Motor neuron (in vitro differentiated cells): ENCODE measurements around the gene RAB3D. TPM values are rescaled to one million over a fixed set of nuclear protein-coding genes. Genes with fewer than 3 reads are reported as not detected.
"Not testable (repeated sequence)": the region's sequence is repeated elsewhere in the genome, so short reads cannot be mapped to it uniquely, and the experiment has no call there.

Experiments used
- ATAC-seq, 8 experiments: fragments of 200-7000 bp; cut with Tn5 transposase; replicated peaks in 6 of 8; 2 replicates each; pipeline ENCODE4 v1.8.0; 2021; ENCODE audit warnings: mild to moderate bottlenecking in 8 of 8, moderate library complexity in 8 of 8
- H3K27ac ChIP-seq, 2 donors: fragments of 250-450 bp; sonication (Bioruptor Pico); 2 replicates each; pipeline ENCODE4 v1.9.0; 2021; ENCODE audit warnings: antibody characterized with exemption in 2 of 2, mild to moderate bottlenecking in 2 of 2, moderate library complexity in 1 of 2
- H3K4me1 ChIP-seq, 2 donors: fragments of 250-450 bp; sonication (Bioruptor Pico); replicated peaks in 1 of 2; 2 replicates each; pipeline ENCODE4 v1.6.1; 2021; ENCODE audit warnings: antibody characterized with exemption in 2 of 2, mild to moderate bottlenecking in 2 of 2, moderate library complexity in 1 of 2
- H3K4me3 ChIP-seq, 5 donors: fragments of 250-450 bp; sonication (Bioruptor Pico); 2 replicates each; pipeline ENCODE4 v1.9.0; 2021; ENCODE audit warnings: antibody characterized with exemption in 5 of 5, mild to moderate bottlenecking in 5 of 5, moderate library complexity in 4 of 5
- WGBS, 10 experiments: fragments of 450-650 bp; shearing (Covaris generic); methylation state at CpG; one replicate each; pipeline ENCODE4 v1.0.0; 2022; 5-methylcytosine and 5-hydroxymethylcytosine counted together
- in situ Hi-C, 9 experiments: fragments of 400-800 bp; cut with MboI; loops; one replicate each; pipeline ENCODE4 v1.15.0; 2021; ENCODE audit warnings: low sequenced_read_pairs in 9 of 9, low pct_unique_long_range_greater_than_20kb in 2 of 9; ENCODE audit not compliant: unreplicated experiment in 9 of 9
- total RNA-seq, 8 experiments: library from RNA; unstranded; fragments of 300-600 nt; gene quantifications; 2 replicates each; pipeline versions ENCODE4 v1.2.3 to v1.2.4, GENCODE V29; 2022

RAB3D gene, protein sequence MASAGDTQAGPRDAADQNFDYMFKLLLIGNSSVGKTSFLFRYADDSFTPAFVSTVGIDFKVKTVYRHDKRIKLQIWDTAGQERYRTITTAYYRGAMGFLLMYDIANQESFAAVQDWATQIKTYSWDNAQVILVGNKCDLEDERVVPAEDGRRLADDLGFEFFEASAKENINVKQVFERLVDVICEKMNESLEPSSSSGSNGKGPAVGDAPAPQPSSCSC
- total RNA-seq = 10 to 100 TPM in 4 of 8 experiments, 1 to 10 TPM in 4; 7.6 to 21.6 (median 10.7) TPM

DNA sequence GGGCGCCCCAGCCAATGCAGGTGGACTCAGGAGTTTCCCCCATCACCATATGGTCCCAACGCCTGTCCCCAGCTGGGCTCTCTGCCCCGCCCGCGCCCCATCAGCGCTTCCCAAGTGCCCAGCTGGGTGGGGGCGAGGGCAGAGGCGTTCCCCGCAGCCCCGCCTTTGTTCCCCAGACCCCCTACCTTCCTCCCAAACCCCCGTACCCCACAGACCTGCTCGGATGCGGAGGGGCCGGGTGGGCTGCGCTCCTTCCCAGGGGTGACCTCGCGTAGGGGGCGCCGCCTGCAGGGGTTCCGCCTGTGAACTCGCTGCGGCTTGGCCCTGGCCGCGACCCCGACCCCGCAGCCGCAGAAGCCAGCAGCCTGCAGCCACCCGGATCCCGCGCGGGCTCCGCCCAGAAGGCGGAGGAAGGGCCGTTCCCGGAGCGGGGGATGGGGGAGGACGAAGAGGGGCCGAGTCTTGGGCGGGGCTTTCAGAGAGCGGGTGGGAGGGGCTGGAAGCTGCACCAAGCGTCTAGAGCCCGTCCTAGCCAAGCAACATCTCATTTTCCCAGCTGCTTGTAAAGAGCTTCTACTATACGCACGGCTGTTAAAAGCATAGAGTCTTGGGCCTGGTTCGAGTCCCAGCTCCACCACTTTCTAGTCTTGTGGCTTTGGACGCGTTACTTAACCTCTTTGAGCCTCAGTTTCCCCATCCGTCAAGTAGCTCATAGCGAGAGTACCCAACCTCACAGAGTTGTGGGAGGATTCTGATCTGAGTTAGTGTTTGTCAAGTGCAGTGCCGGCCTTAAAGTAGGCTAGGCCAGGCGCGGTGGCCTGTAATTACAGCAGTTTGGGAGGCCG is at the start of gene RAB3D:
Gene RAB3D (minus strand): TSS at position 404 of the 845 bp plus-strand sequence. CDS start 2,258 bp downstream, outside the sequence.
- in situ Hi-C loops = no loop called here
- 8 to 65% (median 12%) methylated on average over 2 to 5 of the region's 53 CpGs; no CpG with 5 or more reads in 7 of the 10 experiments for WGBS, 10 experiments
- H3K27ac ChIP-seq = peak within 1 kb of the TSS; percentile 28 to 46

DNA sequence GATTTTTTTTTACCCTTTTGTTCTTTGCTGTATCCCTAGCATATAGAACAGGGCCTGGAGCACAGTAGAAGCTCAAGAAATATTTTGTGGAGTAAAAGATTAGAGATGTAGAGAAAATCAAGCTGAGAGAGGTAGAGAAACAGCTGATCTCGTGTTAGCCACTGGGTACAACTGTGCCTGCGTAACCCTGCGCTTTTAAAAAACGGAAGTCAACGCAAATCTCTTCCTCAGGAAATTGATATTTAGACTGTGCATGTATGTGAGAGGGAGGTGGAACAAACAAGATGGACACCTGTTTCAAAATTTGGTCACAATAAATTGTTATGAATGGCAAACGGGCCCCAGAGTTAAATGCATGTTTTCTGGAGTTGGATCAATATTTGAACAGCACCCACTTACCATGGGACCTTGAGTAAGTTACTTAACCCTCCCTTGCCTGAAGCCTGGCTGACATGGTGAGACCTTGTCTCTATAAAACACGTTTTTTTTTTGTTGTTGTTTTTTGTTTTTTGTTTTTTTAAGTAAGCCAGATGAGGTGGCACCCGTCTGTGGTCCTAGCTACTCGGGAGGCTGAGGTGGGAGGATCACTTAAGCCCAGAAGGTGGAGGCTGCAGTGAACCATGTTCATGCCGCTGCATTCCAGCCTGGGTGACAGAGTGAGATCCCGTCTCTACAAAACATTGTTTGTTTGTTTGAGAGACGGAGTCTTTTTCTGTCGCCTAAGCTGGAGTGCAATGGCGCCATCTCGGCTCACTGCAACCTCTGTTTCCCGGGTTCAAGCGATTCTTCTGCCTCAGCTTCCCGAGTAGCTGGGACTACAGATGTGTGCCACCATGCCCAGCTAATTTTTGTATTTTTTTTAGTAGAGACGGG is 47.9 kb upstream of the RAB3D start:
- in situ Hi-C loops = no loop called here
- Histone ChIP-seq H3K4me3 (no peak overlapping the region), H3K27ac (no peak overlapping the region), H3K4me1 (peaks cover 4 to 6% of the 10 kb centered on the region in 2 donors)
- no peak for ATAC-seq
- WGBS, 10 experiments = 53 to 78% (median 65%) methylated on average over 5 to 15 of the region's 19 CpGs; no CpG with 5 or more reads in 2 of the 10 experiments

More for the DNA sequence above, at the start of gene RAB3D:
- ATAC-seq = peak; percentile 86 to 95 (median 94)
- H3K4me3 ChIP-seq = peak within 1 kb of the TSS; percentile 51 to 68 (median 55)
- peaks cover 7 to 13% of the 10 kb centered on the region in 2 donors for H3K4me1 ChIP-seq

DNA sequence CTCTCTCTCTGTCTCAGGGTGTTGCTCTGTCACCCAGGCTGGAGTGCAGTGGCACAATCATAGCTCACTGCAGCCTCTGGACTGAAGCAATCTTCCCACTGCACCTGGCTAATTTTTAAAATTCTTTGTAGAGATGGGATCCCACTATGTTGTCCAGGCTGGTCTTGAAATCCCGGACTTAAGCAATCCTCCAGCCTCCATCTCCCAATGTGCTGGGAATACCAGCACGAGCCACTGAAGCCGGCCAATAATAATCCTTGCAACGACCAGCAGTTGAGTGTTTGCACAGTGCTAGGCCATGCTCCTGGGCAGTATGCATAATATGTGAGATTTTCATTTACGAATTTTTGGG is 45.3 kb upstream of the RAB3D start:
- H3K4me1 ChIP-seq = peaks cover 4 to 6% of the 10 kb centered on the region in 2 donors
- H3K27ac ChIP-seq = no peak overlapping the region
- in situ Hi-C loops = no loop called here
- WGBS, 10 experiments = 57 to 89% (median 84%) methylated on average over 2 to 5 of the region's 5 CpGs; no CpG with 5 or more reads in 5 of the 10 experiments
- no peak overlapping the region for H3K4me3 ChIP-seq
- ATAC-seq = no peak

DNA sequence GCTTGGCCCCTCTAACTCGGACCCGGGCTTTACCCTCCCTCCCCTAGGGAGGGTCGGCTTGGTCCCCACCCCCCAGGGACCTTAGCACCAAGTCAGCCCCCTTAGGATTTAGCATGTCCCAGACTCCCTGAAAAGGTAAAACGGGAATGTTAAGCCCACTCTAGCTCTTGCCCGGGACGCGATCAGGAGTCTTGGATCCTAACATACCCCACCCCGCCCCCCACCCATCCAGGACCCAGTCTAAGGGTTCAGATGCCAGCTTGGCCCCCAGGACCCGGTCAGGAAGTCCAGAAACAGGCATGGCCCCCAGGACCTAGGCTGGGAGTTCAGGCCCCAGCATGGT is 44.2 kb upstream of the RAB3D start:
- in situ Hi-C loops = no loop called here
- peak overlapping the region in 4 of 5 donors; percentile 19 to 44 (median 41) for H3K4me3 ChIP-seq
- WGBS, 10 experiments = no CpG with 5 or more reads among the region's 9 CpGs
- H3K4me1 ChIP-seq = peaks cover 4 to 6% of the 10 kb centered on the region in 2 donors
- peak in 2 of 8 experiments; percentile 0 for ATAC-seq
- H3K27ac ChIP-seq = peak overlapping the region in 1 of 2 donors; percentile 84

DNA sequence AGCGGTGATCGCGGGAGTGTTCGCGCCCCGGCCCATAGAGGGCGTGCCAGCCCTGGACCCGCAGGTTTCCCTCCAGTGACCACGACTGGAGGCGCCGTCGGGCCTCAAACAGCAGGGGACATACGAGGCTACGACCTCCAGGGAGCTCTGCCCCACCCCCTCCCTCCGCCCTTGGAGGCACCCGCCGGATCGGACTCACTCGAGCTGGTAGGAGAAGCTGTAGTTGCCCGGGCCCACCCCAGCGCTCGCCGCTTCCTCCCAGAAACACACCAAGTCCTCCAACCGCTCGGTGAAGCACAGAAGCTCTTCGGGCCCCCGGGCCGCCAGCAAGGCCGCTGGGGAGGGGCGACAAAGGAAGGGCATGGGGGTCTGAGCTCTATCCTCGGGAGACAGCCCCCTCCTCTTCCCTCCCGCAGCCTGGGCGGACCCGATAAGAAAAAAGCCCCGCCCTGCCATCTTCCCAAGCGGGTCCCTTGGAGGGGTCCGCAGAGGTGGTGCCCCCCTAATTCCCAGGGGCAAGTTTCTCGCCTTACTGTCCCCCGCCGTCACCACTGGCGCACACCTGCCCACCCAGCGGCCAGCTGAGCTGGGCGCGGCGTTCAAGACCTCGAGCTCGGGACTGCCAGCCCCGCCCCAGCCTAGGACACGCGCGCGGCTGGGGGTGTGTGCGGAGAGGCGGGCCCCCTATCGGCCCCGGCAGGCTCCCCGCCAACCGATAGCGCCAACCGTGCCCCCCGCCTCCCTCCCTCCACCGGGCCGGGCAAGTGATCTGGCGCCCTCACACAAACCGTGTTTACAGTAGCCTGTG is 43.6 kb upstream of the RAB3D start:
- peak in 6 of 8 experiments; percentile 0 to 13 (median 3) for ATAC-seq
- in situ Hi-C loops = no loop called here
- H3K4me1 ChIP-seq = peaks cover 7 to 9% of the 10 kb centered on the region in 2 donors
- peak overlapping the region; percentile 4 to 44 (median 40) for H3K4me3 ChIP-seq
- 0 to 11% (median 5%) methylated on average over 3 to 11 of the region's 65 CpGs; no CpG with 5 or more reads in 6 of the 10 experiments for WGBS, 10 experiments
- peak overlapping the region in 1 of 2 donors; percentile 84 for H3K27ac ChIP-seq

DNA sequence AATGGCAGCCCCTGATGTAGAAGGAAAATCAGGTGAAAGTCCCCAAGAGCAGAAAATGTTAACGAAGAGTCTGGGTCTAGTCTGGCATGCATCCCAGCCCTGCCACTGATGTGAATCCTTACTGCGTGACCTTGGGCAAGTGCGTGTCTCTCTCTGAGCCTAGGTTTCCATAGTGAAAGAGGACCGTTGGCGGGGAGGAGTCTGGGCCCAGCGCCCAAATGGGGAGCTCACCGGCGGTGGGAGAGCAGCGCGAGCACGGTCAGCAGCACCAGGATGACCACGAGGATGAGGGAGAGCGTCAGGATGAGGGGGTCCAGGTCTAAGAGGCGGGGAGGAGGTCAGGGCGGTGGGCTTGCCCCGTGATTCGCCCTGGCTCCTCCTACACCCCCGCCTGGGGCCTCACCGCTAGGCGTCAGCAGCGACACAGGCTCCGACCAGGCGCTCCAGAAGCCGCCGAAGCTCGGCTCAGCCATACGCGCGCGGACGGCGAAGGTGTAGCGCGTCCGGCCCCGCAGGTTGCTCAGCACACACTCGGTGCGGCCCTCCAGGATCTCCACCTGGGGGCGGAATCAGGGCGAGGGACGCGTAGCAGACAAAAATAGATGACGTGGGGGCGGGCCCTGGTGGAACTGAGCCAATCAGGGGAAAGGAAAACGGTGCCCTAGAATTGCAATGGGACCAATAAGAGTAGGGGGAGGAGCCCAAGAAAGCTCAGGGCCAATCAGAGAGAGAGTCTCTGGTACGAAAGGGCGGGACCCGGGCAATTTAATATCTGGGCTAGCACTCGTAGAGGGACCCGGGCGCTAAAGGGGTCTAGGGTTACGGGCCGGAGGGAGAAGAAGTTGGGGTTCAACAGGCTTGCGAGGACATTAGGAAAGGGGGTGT is 41.4 kb upstream of the RAB3D start:
- in situ Hi-C loops = no loop called here
- peak; percentile 72 to 87 (median 80) for ATAC-seq
- Histone ChIP-seq H3K27ac (peak overlapping the region; percentile 74 to 84), H3K4me3 (peak overlapping the region; percentile 33 to 51 (median 42)), H3K4me1 (peaks cover 9% of the 10 kb centered on the region in 2 donors)
- WGBS, 10 experiments = 0 to 11% (median 7%) methylated on average over 2 to 11 of the region's 54 CpGs; no CpG with 5 or more reads in 5 of the 10 experiments

DNA sequence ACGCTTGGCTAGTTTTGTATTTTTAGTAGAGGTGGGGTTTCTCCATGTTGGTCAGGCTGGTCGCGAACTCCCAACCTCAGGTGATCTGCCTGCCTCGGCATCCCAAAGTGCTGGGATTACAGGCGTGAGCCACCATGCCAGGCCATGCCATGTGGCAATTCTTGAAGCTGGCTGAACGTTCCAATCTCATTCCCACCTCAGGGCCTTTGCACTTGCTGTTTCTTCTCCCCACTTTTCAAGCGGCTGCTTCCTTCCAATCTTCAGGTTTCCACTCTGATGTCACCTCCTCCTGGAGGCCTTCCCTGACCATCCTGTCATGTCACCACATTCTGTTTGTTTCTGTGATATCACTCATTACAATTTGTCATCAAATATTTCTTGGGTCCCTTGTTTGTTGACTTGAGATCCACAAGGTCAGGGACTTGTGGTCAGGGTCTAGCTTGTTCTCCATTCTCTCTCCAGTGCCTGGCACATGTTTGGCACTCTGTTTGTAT is 40.4 kb upstream of the RAB3D start:
- WGBS, 10 experiments = 67 to 100% (median 99%) methylated on average over 1 to 4 of the region's 7 CpGs; no CpG with 5 or more reads in 4 of the 10 experiments
- H3K4me1 ChIP-seq = peaks cover 14 to 15% of the 10 kb centered on the region in 2 donors
- H3K27ac ChIP-seq = no peak overlapping the region
- in situ Hi-C loops = no loop called here
- ATAC-seq = no peak
- peak overlapping the region in 1 of 5 donors; percentile 42 for H3K4me3 ChIP-seq

DNA sequence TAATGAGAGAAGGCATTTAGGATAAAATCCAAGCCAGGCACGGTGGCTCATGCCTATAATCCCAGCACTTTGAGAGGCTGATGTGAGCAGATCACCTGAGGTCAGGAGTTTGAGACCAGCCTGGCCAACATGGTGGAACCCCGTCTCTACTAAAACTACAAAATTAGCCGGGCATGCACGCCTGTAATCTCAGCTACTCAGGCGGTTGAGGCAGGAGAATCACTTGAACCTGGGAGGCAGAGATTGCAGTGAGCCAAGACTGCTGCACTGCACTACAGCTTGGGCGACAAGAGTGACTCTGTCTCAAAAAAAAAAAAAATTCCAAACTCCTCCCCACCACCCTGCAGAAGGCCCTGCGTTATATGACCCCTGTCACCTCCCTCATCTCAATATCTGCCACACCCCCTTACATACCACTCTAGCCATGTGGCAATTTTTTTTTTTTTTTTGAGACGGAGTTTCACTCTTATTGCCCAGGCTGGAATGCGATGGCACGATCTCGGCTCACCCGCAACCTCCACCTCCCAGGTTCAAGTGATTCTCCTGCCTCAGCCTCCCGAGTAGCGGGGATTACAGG is 39.9 kb upstream of the RAB3D start:
- ATAC-seq, H3K4me3 ChIP-seq, in situ Hi-C loops, H3K27ac ChIP-seq: not testable (repeated sequence)
- peaks cover 14% of the 10 kb centered on the region in 2 donors for H3K4me1 ChIP-seq
- 60 to 100% (median 90%) methylated on average over 1 to 10 of the region's 14 CpGs; no CpG with 5 or more reads in 1 of the 10 experiments for WGBS, 10 experiments

DNA sequence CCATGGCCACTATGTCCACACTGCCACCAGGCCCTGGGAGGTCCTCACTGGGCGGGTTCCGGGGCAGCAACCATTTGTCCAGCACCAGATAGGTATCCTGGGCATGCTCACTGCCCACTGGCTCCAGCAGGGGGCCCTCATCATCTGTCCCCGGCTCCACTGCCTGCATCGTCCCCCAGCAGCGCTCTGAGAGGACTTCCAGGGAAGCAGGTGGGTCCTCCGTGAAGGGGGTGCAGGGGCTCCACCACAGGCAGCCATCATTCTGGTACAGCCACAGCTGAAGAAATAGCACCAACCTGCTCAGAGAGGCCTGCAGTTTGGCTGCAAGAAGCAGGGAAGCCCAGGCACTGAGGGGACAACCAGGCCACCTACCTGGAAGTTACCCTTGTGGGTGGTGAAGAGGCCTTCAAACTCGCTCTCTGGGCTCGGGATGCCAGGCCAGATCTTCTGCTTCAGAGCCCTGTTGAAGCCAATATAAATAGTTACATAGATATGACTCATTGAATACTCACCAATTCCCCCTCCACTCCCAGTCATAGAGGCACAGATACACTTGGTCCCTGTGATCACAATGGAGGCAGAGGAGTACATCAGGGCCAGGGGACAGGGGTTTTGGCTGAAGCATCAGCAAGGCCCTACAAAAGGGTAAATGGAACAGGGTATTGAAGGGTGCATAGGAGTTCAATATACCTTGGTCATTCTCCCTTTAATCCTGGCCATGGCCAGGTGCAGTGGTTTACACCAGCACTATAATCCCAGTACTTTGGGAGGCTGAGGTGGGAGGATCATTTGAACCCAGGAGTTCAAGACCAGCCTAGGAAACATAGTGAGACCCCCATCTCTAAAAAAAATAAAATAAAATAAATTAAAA is 39.1 kb upstream of the RAB3D start:
- Histone ChIP-seq H3K4me3 (no peak overlapping the region), H3K4me1 (peaks cover 8 to 14% of the 10 kb centered on the region in 2 donors), H3K27ac (no peak overlapping the region)
- in situ Hi-C loops = no loop called here
- ATAC-seq = no peak
- WGBS, 10 experiments = no CpG with 5 or more reads among the region's 8 CpGs

DNA sequence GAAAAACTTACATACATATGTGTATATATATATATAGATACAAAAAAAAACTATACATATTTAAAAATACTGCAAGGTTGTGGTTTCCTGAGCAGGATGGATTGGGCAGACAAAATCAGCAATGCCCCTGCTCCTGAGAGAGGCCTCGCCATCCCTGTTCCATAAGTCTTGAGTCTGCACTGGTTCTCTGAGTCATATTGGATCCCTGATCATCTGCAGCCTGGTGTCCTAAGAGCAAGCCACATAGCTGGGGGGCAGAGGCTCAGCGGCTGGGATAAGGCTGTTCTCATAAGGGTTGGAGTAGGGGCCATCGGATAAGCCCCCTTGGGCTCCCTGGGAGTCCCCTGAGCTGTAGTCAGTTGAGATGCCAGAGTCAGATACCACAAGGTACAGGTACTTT is 38.3 kb upstream of the RAB3D start:
- no peak overlapping the region for H3K4me3 ChIP-seq
- H3K4me1 ChIP-seq = peaks cover 15 to 16% of the 10 kb centered on the region in 2 donors
- in situ Hi-C loops = no loop called here
- WGBS, 10 experiments = 57 to 100% (median 73%) methylated on average over 1 to 2 of the region's 3 CpGs; no CpG with 5 or more reads in 4 of the 10 experiments
- ATAC-seq = no peak
- no peak overlapping the region for H3K27ac ChIP-seq
